ENCODE measurements around the gene PPP5C.

The PPP5C gene

GRCh38 chr19:46346821-46347571, at the start of gene PPP5C:
Gene PPP5C, plus strand, starts transcription at chr19:46347087. Its CDS starts 10 bp downstream, at chr19:46347097.
- TF ChIP-seq CTCF (IDR thresholded peaks at IDR 0.05; ENCODE audit: low read depth, low read length) (peak; percentile 100), POLR2A (IDR thresholded peaks at IDR 0.05; ENCODE audit: extremely low read depth, insufficient read length) (peak; percentile 97), MYC (IDR thresholded peaks at IDR 0.05; ENCODE audit: low read depth, low read length) (peak; percentile 97), MAX (IDR thresholded peaks at IDR 0.05; ENCODE audit: low read depth, low read length) (peak; percentile 94)
- DNase-seq (ENCODE audit: low read depth) = peak; percentile 100
- H3K4me3 ChIP-seq (ENCODE audit: low read depth, low read length) = peak within 1 kb of the TSS; percentile 88

GRCh38 chr19:46297700-46298478, 49.0 kb upstream of the PPP5C start:
- H3K4me3 ChIP-seq (ENCODE audit: low read depth, low read length) = no peak overlapping the region
- DNase-seq (ENCODE audit: low read depth) = no peak
- peak; percentile 16 for TF ChIP-seq CTCF (IDR thresholded peaks at IDR 0.05; ENCODE audit: low read depth, low read length)
- no peak for TF ChIP-seq MAX (IDR thresholded peaks at IDR 0.05; ENCODE audit: low read depth, low read length)
- no peak for TF ChIP-seq MYC (IDR thresholded peaks at IDR 0.05; ENCODE audit: low read depth, low read length)
- TF ChIP-seq POLR2A (IDR thresholded peaks at IDR 0.05; ENCODE audit: extremely low read depth, insufficient read length) = no peak

GRCh38 chr19:46298479-46299003, 48.3 kb upstream of the PPP5C start:
- no peak overlapping the region for H3K4me3 ChIP-seq (ENCODE audit: low read depth, low read length)
- TF ChIP-seq MYC (IDR thresholded peaks at IDR 0.05; ENCODE audit: low read depth, low read length) = no peak
- DNase-seq (ENCODE audit: low read depth) = no peak

- H3K4me3 ChIP-seq (ENCODE audit: low read depth, low read length) = no peak overlapping the region
- DNase-seq (ENCODE audit: low read depth) = no peak
- no peak for TF ChIP-seq MAX (IDR thresholded peaks at IDR 0.05; ENCODE audit: low read depth, low read length)
- TF ChIP-seq CTCF (IDR thresholded peaks at IDR 0.05; ENCODE audit: low read depth, low read length) = no peak
- TF ChIP-seq MYC (IDR thresholded peaks at IDR 0.05; ENCODE audit: low read depth, low read length) = no peak
These were observed 47.8 kb upstream of the PPP5C start for GRCh38 chr19:46299004-46299509.

- no peak for DNase-seq (ENCODE audit: low read depth)
- TF ChIP-seq CTCF (IDR thresholded peaks at IDR 0.05; ENCODE audit: low read depth, low read length) (no peak), POLR2A (IDR thresholded peaks at IDR 0.05; ENCODE audit: extremely low read depth, insufficient read length) (no peak), MYC (IDR thresholded peaks at IDR 0.05; ENCODE audit: low read depth, low read length) (no peak), MAX (IDR thresholded peaks at IDR 0.05; ENCODE audit: low read depth, low read length) (no peak)
- no peak overlapping the region for H3K4me3 ChIP-seq (ENCODE audit: low read depth, low read length)
These were observed 47.2 kb upstream of the PPP5C start for GRCh38 chr19:46299695-46300094.

GRCh38 chr19:46303322-46303690, 43.6 kb upstream of the PPP5C start:
- no peak overlapping the region for H3K4me3 ChIP-seq (ENCODE audit: low read depth, low read length)
- DNase-seq (ENCODE audit: low read depth) = no peak

More at GRCh38 chr19:46303322-46303690, 43.6 kb upstream of the PPP5C start:
- no peak for TF ChIP-seq MYC (IDR thresholded peaks at IDR 0.05; ENCODE audit: low read depth, low read length)
- TF ChIP-seq MAX (IDR thresholded peaks at IDR 0.05; ENCODE audit: low read depth, low read length) = no peak
- no peak for TF ChIP-seq POLR2A (IDR thresholded peaks at IDR 0.05; ENCODE audit: extremely low read depth, insufficient read length)
- no peak for TF ChIP-seq CTCF (IDR thresholded peaks at IDR 0.05; ENCODE audit: low read depth, low read length)
